ENCODE measurements around the gene CRTC3. TPM values are rescaled to one million over a fixed set of nuclear protein-coding genes. Genes with fewer than 3 reads are reported as not detected.
"Not testable (repeated sequence)": the region's sequence is repeated elsewhere in the genome, so short reads cannot be mapped to it uniquely, and the experiment has no call there.

CRTC3 gene
- total RNA-seq, 2 experiments from 2014 or later, result 5.6 to 14.7 TPM

GRCh38 chr15:90666135-90666909 lies 136.6 kb downstream of the CRTC3 start:
- no peak overlapping the region for H3K27ac ChIP-seq (ENCODE audit: low read depth, low read length, poor library complexity, severe bottlenecking)
- H3K4me2 ChIP-seq (ENCODE audit: low read length), result peak overlapping the region; percentile 84; the same call in 1 of the 2 replicates
- POLR2A ChIA-PET, result no interaction called here
- no peaks in the 10 kb centered on the region for H4K20me1 ChIP-seq (ENCODE audit: insufficient read depth, low read length)
- peaks cover 29% of the 10 kb centered on the region for H3K4me1 ChIP-seq (ENCODE audit: insufficient read depth, low read length, poor library complexity, severe bottlenecking)
- no peaks in the 10 kb centered on the region; the same call in 1 of the 2 replicates for H3K36me3 ChIP-seq (ENCODE audit: insufficient read depth, low read length)
- TF ChIP-seq CTCF (conservative IDR thresholded peaks at IDR 0.05; ENCODE audit: low read length), result no peak
- TF ChIP-seq EZH2phosphoT487 (IDR thresholded peaks at IDR 0.05; ENCODE audit: borderline replicate concordance, low read depth, low read length), result no peak
- no peak overlapping the region for H3K4me3 ChIP-seq (ENCODE audit: low read depth, low read length, poor library complexity, severe bottlenecking)
- H2AFZ ChIP-seq (ENCODE audit: low read length), result no peak overlapping the region
- intact Hi-C loops (cut with micrococcal nuclease; ENCODE audit: unreplicated experiment), result no loop called here
- no peak for DNase-seq (ENCODE audit: low spot score)
- CTCF ChIA-PET (ENCODE audit: unreplicated experiment), result no interaction called here
- no peaks in the 10 kb centered on the region for H3K79me2 ChIP-seq (ENCODE audit: insufficient read depth, low read depth, low read length)
- no peaks in the 10 kb centered on the region; the same call in 1 of the 2 replicates for H3K9me3 ChIP-seq (ENCODE audit: low read length)
- no peaks in the 10 kb centered on the region for H3K9me2 ChIP-seq (ENCODE audit: insufficient read depth, low read length)
- BruUV-seq (replicated peaks), result no TSS peak

GRCh38 chr15:90667073-90667754 lies 137.5 kb downstream of the CRTC3 start:
- no peak overlapping the region for H3K27ac ChIP-seq (ENCODE audit: low read depth, low read length, poor library complexity, severe bottlenecking)
- ChIA-PET POLR2A (interaction anchor here (0.7 kb wide), 1 partner anchor 121 kb away, joined by 4 read pairs; no protein-coding TSS in a partner anchor), CTCF (ENCODE audit: unreplicated experiment) (no interaction called here)
- BruUV-seq (replicated peaks), result no TSS peak
- no peak for DNase-seq (ENCODE audit: low spot score)
- H3K9me3 ChIP-seq (ENCODE audit: low read length), result no peaks in the 10 kb centered on the region; the same call in 1 of the 2 replicates
- H3K79me2 ChIP-seq (ENCODE audit: insufficient read depth, low read depth, low read length), result no peaks in the 10 kb centered on the region
- intact Hi-C loops (cut with micrococcal nuclease; ENCODE audit: unreplicated experiment), result no loop called here
- no peaks in the 10 kb centered on the region for H3K9me2 ChIP-seq (ENCODE audit: insufficient read depth, low read length)
- no peak overlapping the region for H2AFZ ChIP-seq (ENCODE audit: low read length)
- no peak overlapping the region for H3K4me3 ChIP-seq (ENCODE audit: low read depth, low read length, poor library complexity, severe bottlenecking)
- H3K4me2 ChIP-seq (ENCODE audit: low read length), result no peak overlapping the region
- no peaks in the 10 kb centered on the region; the same call in 1 of the 2 replicates for H3K36me3 ChIP-seq (ENCODE audit: insufficient read depth, low read length)
- peaks cover 20% of the 10 kb centered on the region for H3K4me1 ChIP-seq (ENCODE audit: insufficient read depth, low read length, poor library complexity, severe bottlenecking)
- no peak for TF ChIP-seq CTCF (conservative IDR thresholded peaks at IDR 0.05; ENCODE audit: low read length)
- no peak for TF ChIP-seq EZH2phosphoT487 (IDR thresholded peaks at IDR 0.05; ENCODE audit: borderline replicate concordance, low read depth, low read length)
- H4K20me1 ChIP-seq (ENCODE audit: insufficient read depth, low read length), result no peaks in the 10 kb centered on the region

GRCh38 chr15:90667755-90668345 lies 138.1 kb downstream of the CRTC3 start:
- H3K9me3 ChIP-seq (ENCODE audit: low read length); CTCF ChIA-PET (ENCODE audit: unreplicated experiment); H2AFZ ChIP-seq (ENCODE audit: low read length); H3K27ac ChIP-seq (ENCODE audit: low read depth, low read length, poor library complexity, severe bottlenecking); H3K79me2 ChIP-seq (ENCODE audit: insufficient read depth, low read depth, low read length); H3K4me2 ChIP-seq (ENCODE audit: low read length); BruUV-seq (replicated peaks); DNase-seq (ENCODE audit: low spot score); H3K36me3 ChIP-seq (ENCODE audit: insufficient read depth, low read length); H3K4me3 ChIP-seq (ENCODE audit: low read depth, low read length, poor library complexity, severe bottlenecking); H3K9me2 ChIP-seq (ENCODE audit: insufficient read depth, low read length); intact Hi-C loops (cut with micrococcal nuclease; ENCODE audit: unreplicated experiment); H4K20me1 ChIP-seq (ENCODE audit: insufficient read depth, low read length): not testable (repeated sequence)
- POLR2A ChIA-PET, result interaction anchor here (0.7 kb wide), 1 partner anchor 120 kb away, joined by 4 read pairs; no protein-coding TSS in a partner anchor
- peaks cover 19% of the 10 kb centered on the region for H3K4me1 ChIP-seq (ENCODE audit: insufficient read depth, low read length, poor library complexity, severe bottlenecking)

GRCh38 chr15:90670631-90671030 lies 140.9 kb downstream of the CRTC3 start:
- DNase-seq (ENCODE audit: low spot score); H3K4me1 ChIP-seq (ENCODE audit: insufficient read depth, low read length, poor library complexity, severe bottlenecking); H3K4me3 ChIP-seq (ENCODE audit: low read depth, low read length, poor library complexity, severe bottlenecking); H3K9me3 ChIP-seq (ENCODE audit: low read length); H2AFZ ChIP-seq (ENCODE audit: low read length); H3K36me3 ChIP-seq (ENCODE audit: insufficient read depth, low read length); H3K4me2 ChIP-seq (ENCODE audit: low read length); intact Hi-C loops (cut with micrococcal nuclease; ENCODE audit: unreplicated experiment); H4K20me1 ChIP-seq (ENCODE audit: insufficient read depth, low read length); BruUV-seq (replicated peaks); H3K79me2 ChIP-seq (ENCODE audit: insufficient read depth, low read depth, low read length); H3K27ac ChIP-seq (ENCODE audit: low read depth, low read length, poor library complexity, severe bottlenecking); CTCF ChIA-PET (ENCODE audit: unreplicated experiment); H3K9me2 ChIP-seq (ENCODE audit: insufficient read depth, low read length): not testable (repeated sequence)
- POLR2A ChIA-PET, result interaction anchor here (0.6 to 1.2 kb wide), 3 partner anchors 12 to 234 kb away, joined by 3 to 4 read pairs (median 3); no protein-coding TSS in a partner anchor

Data from OCI-LY7 (cell line).